Testis (tissue), 2 donors: Measurements from ENCODE around the gene DTHD1.

Experiments
- CTCF ChIP-seq, 3 experiments: fragments of 450-650 bp in 2 of 3; fragments of 200-600 bp in 1 of 3; sonication (generic) in 1 of 3; IDR thresholded peaks; one replicate each; pipeline ENCODE4 v1.5.1; 2016 to 2019; ENCODE audit warnings: antibody characterized with exemption in 3 of 3, mild to moderate bottlenecking in 2 of 3, moderate library complexity in 1 of 3
- POLR2A ChIP-seq: fragments of 450-650 bp; IDR thresholded peaks from one replicate; pipeline ENCODE4 v1.6.1; 2017; ENCODE audit warnings: antibody characterized with exemption, mild to moderate bottlenecking, moderate library complexity

- TF ChIP-seq CTCF (IDR thresholded peaks at IDR 0.05), result no peak
- TF ChIP-seq POLR2A, result no peak
Observed at GRCh38 chr4:36301127-36301526, 19.7 kb downstream of the DTHD1 start.
